GM21723 (cell line): ENCODE results near the gene ACADSB.
A peak's percentile ranks its signal among the peaks of the same experiment; 100 is the strongest.

Experiments
- ATAC-seq: cut with Tn5 transposase; IDR thresholded peaks from one replicate; pipeline ENCODE4 v1.9.1; 2021; ENCODE audit warnings: mild to moderate bottlenecking, moderate library complexity; ENCODE audit not compliant: unreplicated experiment

The ACADSB gene

GRCh38 chr10:123038782-123039631, 30.2 kb downstream of the ACADSB start:
- ATAC-seq, result no peak

GRCh38 chr10:123039632-123039930, 30.8 kb downstream of the ACADSB start:
- ATAC-seq, result no peak

DNA sequence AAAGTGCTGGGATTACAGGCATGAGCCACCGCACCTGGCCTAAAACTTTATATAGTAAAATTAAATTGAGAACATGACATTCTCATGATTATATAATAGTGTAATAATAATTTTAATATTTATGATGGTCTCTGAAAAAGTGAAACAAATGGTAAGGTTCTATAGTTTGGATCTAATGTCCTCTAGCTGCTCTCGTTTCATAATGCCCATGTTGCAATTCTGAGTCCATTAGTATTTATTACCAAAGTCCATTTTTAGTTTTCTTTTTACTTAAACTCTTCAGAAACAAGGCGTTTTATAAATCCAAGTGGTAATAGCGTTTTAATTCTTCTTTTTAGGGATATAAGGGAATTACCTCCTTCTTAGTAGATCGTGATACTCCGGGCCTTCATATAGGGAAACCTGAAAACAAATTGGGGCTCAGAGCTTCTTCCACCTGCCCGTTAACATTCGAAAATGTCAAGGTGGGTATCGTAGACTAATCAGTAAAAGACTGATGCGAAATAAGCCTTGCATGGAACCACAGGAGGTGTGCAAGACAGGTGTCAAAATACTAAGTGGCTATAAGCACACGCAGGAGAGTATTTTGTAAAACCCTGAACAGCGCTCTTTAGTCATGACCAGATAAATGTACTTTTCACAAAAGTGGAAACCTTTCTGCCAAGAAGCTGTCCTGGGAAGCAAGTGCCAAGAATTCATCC, 34.1 kb downstream of the ACADSB start:
- ATAC-seq, result no peak

- ATAC-seq, result peak; percentile 86
Observed at GRCh38 chr10:123043409-123043925, 34.7 kb downstream of the ACADSB start.

DNA sequence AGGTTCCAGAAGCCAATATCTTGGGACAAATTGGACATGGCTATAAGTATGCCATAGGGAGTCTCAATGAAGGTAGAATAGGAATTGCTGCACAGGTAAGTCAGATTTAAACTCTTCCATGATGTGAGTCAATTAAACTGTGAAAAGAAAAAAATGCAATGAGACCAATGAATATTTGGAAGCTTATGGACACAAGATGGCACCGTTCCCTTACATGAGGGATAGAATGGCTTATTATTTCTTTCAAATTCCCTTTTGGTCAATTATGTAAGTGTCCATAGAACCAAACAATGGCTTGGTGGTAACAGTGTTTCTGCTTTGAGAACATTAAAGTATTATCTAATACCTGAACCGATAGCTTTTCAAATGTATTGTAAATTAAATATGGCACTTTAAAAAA, 35.6 kb downstream of the ACADSB start:
- no peak for ATAC-seq

DNA sequence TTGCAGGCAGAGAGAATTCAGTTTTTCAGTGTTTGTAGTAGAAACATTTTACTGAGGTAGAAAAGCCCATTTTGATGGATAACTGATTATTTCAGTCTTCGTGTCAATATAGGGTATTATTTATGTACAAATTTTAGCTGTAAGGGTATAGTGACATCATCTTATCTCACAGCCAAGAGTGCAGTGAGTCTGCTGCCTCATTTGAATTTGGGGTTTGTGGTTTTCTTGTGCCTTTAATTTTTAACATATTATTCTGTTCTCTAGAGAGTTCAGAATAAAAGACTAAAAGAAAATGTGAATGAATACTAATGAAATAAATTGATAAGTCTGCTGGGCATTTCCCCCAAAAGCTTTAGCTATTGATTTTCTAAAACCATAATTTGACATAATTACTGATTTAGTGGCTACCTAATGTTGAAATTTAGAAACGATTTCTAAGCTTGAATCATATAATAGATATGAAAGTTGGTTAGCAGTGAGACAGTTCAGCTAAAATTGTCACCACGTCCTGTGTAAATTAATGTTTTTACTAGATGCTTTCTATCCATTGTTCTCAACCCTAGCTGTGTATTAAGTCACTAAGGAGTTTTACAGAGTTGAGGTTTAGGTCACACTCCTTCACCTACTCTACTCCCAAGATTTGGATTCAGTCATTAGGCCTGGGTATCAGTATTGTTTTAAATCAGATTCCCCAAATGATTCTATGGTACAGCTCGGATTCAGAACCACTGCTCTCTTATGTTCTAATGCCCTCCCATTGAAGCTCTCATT, 37.3 kb downstream of the ACADSB start:
- no peak for ATAC-seq

GRCh38 chr10:123057968-123058367, 49.2 kb downstream of the ACADSB start:
- ATAC-seq, result no peak

- no peak for ATAC-seq
Observed at GRCh38 chr10:123061865-123062264, 53.1 kb downstream of the ACADSB start.

DNA sequence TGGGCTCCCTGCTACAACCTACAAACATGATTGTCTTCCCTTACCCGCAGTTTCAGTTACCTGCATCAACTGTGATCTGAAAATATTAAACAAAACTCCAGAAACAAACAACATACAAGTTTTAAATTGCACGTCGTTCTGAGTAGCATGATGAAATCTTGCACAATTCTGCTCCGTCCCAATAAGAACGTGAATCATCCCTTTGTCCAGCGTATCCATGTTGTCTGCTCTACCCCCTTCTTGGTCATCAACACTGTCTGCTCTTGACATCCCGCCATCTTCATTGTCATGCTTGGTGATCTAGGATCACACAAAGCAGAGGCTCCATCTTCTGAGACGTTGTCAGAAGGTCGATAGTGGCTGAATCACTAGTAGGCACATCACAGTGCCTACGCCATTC, 53.9 kb downstream of the ACADSB start:
- no peak for ATAC-seq

GRCh38 chr10:123068087-123068853, 59.5 kb downstream of the ACADSB start:
- ATAC-seq, result no peak

- ATAC-seq, result no peak
Observed at GRCh38 chr10:123069246-123069986, 60.6 kb downstream of the ACADSB start.

- no peak for ATAC-seq
Observed at GRCh38 chr10:123073187-123073586, 64.4 kb downstream of the ACADSB start.

GRCh38 chr10:123074215-123074614, 65.4 kb downstream of the ACADSB start:
- ATAC-seq, result no peak

GRCh38 chr10:123081896-123082295, 73.1 kb downstream of the ACADSB start:
- no peak for ATAC-seq

DNA sequence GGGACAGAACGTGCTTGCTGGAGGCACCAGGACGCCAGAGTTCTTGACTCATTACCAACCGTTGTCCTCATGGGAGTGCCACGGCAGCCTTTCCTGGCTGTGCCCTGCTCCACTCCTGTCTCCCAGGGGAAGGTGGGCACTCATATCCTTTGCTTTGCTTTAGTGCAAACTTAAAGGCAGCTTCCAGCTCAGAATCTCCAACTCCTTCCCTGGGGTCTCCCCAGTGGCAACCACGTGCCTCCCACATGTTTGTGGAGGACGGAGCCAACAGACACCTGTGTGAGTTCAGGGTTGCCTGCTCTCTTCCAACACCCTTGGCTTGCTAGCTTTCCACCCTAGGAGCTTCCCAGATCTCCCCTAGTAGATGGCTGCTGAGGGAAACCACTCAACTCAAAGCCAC, 75.0 kb downstream of the ACADSB start:
- no peak for ATAC-seq

DNA sequence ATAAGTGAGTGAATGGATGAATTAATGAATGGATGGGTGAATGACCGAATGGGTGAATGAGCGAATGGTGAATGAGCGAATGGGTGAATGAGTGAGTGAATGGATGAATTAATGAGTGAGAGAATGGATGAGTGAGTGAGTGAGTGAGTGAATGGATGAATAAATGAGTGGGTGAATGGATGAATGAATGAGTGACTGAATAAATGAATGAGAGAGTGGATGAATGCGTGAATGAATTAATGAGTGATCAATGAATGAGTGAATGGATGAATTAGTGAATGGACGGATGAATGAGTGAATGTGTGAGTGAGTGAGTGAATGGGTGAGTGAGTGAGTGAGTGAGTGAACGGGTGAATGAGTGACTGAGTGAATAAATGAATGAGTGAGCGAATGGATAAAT, 77.5 kb downstream of the ACADSB start:
- no peak for ATAC-seq

- no peak for ATAC-seq
Observed at GRCh38 chr10:123087348-123087747, 78.5 kb downstream of the ACADSB start.

DNA sequence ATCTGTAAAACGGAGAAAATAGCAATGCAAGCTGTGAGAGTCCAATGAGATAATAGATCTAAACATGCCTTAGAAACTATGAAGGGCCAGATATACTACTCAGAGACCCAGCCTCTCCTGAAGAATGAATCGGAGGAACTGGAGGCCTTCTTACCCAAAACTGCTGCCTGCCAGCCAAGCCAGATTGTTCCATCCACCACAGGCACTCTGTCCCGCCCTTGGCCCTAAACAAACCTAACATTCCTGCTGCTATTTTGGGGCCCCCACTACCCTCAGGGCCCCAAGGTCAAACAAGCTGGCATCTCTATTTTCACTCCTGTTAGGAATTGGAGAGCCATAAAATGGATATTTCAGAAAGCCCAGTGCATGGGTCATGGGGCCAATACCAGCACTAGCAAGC, 79.0 kb downstream of the ACADSB start:
- ATAC-seq, result no peak

GRCh38 chr10:123092635-123093414, 84.0 kb downstream of the ACADSB start:
- no peak for ATAC-seq
